Stimulated activated CD8-positive, alpha-beta memory T cell treated with anti-CD3 and anti-CD28 coated beads, Interleukin-15, amount 100 ng/mL, for 1 hour (primary cell): ENCODE results near the gene JAGN1.
"Not testable (repeated sequence)": the region's sequence is repeated elsewhere in the genome, so short reads cannot be mapped to it uniquely, and the experiment has no call there.

Experiments
- DNase-seq: peaks from one replicate; pipeline ENCODE4 v3.0.0-alpha.2; 2020; ENCODE audit warnings: low read depth

JAGN1 gene

DNA sequence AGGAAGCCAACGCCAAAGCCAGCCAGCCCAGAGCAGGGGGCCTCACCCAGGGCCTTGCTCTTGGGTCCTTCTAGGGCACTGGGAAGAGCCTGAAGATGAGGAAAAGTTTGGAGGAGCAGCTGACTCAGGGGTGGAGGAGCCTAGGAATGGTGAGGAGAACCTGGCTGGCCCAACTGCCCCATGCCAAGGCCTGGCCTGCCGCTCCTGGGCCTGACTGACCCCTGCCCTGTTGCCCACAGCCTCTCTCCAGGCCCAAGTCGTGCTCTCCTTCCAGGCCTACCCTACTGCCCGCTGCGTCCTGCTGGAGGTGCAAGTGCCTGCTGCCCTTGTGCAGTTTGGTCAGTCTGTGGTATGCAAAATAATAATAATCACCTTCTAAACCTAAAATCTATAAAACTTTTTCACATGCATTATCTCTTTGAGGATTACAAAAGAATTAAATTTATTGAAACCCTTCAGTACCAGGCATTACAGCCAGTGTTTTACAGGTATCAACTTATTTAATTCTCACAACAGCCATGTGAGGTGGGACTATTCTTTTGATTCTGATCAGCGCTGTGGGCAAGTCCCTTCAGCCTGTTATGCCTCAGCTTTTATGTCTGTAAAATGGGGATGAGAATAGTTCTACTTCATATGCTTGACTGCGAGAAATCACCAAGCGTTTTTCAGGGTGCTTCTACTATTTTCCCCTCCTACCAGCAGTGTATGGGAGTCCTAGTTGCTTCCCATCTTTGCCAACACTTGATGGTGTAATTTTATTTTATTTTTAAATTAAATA is 28.0 kb downstream of the JAGN1 start:
- no peak for DNase-seq

DNA sequence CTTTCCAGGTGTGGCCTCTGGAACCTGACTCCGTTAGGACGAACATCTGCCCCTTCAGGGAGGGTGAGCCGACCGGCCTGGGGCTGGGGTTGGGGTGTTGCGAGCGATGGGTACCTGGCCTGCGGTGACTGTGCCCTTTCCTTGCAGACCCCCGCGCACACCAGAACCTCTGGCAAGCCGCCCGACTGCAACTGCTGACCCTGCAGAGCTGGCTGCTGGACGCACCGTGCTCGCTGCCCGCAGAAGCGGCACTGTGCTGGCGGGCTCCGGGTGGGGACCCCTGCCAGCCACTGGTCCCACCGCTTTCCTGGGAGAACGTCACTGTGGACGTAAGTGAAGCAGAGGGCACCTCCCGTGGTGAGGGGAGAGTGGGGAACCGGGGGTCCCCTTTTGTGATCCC is 37.7 kb downstream of the JAGN1 start:
- no peak for DNase-seq

- no peak for DNase-seq
Observed at GRCh38 chr3:9930804-9931418, 40.5 kb downstream of the JAGN1 start.

DNA sequence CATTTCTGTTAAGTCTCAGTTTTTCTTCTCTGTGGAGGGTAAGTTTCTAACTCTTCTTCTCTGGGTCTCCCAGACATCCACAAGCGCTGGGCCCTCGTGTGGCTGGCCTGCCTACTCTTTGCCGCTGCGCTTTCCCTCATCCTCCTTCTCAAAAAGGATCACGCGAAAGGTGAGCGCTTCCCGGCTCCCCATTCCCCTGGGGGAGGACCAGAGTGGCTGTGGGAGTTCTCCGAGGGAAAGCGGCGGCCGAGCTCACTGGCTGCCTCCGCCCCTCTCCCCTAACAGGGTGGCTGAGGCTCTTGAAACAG is 42.1 kb downstream of the JAGN1 start:
- DNase-seq: no peak

DNA sequence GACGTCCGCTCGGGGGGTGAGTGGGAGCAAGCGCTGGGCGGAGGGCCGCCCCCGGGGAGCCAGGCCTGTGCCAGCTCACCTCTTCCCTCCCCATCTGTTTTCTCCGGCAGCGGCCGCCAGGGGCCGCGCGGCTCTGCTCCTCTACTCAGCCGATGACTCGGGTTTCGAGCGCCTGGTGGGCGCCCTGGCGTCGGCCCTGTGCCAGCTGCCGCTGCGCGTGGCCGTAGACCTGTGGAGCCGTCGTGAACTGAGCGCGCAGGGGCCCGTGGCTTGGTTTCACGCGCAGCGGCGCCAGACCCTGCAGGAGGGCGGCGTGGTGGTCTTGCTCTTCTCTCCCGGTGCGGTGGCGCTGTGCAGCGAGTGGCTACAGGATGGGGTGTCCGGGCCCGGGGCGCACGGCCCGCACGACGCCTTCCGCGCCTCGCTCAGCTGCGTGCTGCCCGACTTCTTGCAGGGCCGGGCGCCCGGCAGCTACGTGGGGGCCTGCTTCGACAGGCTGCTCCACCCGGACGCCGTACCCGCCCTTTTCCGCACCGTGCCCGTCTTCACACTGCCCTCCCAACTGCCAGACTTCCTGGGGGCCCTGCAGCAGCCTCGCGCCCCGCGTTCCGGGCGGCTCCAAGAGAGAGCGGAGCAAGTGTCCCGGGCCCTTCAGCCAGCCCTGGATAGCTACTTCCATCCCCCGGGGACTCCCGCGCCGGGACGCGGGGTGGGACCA is 42.6 kb downstream of the JAGN1 start:
- DNase-seq: peak; percentile 78

GRCh38 chr3:9933561-9934234 is 43.3 kb downstream of the JAGN1 start, which contains the start of gene CRELD1:
Gene CRELD1 (plus strand): TSS chr3:9933834. CDS start chr3:9934439, 605 bp downstream.
- peak; percentile 92 for DNase-seq

DNA sequence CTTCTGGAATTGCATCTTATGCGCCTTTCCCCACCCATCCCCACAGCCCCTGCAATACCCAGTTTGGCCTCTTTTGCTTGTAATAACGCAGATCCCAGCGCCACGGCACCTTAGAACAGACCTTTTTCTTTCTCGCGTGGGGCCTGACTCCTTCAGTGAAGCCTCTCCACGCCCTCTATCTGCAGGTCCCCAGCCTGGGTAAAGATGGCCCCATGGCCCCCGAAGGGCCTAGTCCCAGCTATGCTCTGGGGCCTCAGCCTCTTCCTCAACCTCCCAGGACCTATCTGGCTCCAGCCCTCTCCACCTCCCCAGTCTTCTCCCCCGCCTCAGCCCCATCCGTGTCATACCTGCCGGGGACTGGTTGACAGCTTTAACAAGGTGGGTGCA is 43.8 kb downstream of the JAGN1 start:
- DNase-seq: no peak

GRCh38 chr3:9934993-9935392 is 44.6 kb downstream of the JAGN1 start:
- no peak for DNase-seq

GRCh38 chr3:9935966-9936510 is 45.6 kb downstream of the JAGN1 start:
- no peak for DNase-seq

DNA sequence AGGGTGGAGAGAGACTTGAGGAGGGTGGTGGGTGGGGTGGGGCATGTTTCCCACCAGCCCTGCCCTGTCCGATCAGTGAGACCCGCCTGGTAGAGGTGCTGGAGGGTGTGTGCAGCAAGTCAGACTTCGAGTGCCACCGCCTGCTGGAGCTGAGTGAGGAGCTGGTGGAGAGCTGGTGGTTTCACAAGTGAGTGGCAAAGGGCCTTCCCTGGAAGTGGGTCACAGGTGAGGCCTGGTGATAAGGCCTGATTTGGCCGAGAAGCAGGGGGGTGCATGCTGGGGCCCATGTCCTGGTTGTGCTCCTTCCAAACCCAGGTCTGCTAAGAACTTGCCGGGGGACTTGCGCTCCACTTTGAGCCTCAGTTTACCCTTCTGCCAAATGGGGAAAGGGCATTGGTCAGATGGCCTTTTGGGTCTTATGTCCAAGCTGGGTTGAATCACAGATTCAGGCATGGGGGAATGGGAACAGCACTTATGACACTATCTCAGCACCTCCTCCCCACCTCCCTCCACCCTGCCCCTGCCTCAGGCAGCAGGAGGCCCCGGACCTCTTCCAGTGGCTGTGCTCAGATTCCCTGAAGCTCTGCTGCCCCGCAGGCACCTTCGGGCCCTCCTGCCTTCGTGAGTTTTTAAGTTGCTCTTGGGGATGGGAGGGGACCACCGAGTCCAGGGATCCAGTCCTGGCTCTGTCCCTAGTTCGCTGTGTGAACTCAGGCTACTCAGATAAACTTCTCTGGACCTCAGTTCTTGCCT is 47.3 kb downstream of the JAGN1 start:
- no peak for DNase-seq

DNA sequence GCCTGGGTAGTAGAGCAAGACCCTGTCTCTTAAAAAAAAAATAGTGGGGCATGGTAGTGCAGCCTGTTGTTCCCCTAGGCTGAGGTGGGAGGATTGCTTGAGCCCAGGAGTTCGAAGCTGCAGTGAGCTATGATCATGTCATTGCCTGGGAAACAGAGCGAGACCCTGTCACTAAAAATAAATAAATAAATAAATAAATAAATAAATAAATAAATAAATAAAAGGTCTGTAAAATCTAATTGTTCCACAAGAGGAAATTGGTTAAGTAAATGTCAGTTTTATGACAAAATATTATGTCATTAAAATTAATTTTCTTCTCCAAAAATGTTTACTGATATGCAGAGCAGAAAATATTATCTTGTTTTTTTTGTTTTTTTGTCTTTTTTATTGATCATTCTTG is 48.6 kb downstream of the JAGN1 start:
- no peak for DNase-seq

DNA sequence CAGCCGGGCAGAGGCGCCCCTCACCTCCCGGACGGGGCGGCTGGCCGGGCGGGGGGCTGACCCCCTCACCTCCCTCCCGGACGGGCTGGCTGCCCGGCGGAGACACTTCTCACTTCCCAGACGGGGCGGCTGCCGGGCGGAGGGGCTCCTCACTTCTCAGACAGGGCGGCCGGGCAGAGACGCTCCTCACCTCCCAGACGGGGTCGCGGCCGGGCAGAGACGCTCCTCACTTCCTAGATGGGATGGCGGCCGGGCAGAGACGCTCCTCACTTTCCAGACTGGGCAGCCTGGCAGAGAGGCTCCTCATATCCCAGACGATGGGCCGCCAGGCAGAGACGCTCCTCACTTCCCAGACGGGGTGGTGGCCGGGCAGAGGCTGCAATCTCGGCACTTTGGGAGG is 49.5 kb downstream of the JAGN1 start:
- not testable (repeated sequence) for DNase-seq

- no peak for DNase-seq
Observed at GRCh38 chr3:9940746-9941145, 50.3 kb downstream of the JAGN1 start.

DNA sequence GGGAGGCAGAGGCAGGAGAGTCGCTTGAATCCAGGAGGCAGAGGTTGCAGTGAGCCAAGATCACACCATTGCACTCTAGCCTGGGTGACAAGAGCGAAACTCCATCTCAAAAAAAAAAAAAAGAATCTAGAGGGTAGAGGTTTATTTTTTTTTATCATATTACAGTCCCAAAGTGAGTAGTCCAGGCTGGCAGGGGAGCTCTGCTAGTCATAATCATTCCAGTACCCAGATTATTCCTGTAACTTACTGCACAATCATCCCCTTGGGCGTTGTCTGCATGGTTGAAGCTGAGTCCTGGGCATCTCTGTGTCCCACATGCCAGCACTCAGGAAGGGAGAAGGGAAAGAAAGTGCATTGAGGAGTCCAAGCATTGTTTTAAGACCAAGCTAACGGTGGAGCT is 51.8 kb downstream of the JAGN1 start:
- DNase-seq: no peak

- no peak for DNase-seq
Observed at GRCh38 chr3:9942934-9943690, 52.7 kb downstream of the JAGN1 start.
